GM23338 (cell line): ENCODE data around the gene IDI1. TPM values are rescaled to one million over a fixed set of nuclear protein-coding genes. Genes with fewer than 3 reads are reported as not detected.

Experiments
- ATAC-seq: fragments of 200-7000 bp; cut with Tn5 transposase; 3 replicates; pipeline ENCODE4 v1.9.1; 2020
- DNase-seq: peaks from one replicate; pipeline ENCODE4 v3.0.0-alpha.2; 2015; ENCODE audit warnings: low spot score
- H2AFZ ChIP-seq: fragments of 200-600 bp; sonication (generic); 2 replicates; pipeline ENCODE4 v1.8.0; 2016; ENCODE audit warnings: antibody characterized with exemption, mild to moderate bottlenecking, moderate library complexity
- H3F3A ChIP-seq: fragments of 200-600 bp; sonication (generic); replicated peaks from 2 replicates; pipeline ENCODE4 v1.8.0; 2017; ENCODE audit warnings: antibody characterized with exemption, mixed run types, low read depth
- H3K27ac ChIP-seq: fragments of 200-600 bp; sonication (generic); 2 replicates; pipeline ENCODE4 v1.6.1; 2016; ENCODE audit warnings: low read depth
- H3K27me3 ChIP-seq: fragments of 200-600 bp; sonication (generic); 2 replicates; pipeline ENCODE4 v1.8.0; 2016; ENCODE audit warnings: mild to moderate bottlenecking, mixed run types, moderate library complexity; ENCODE audit not compliant: insufficient read depth
- H3K36me3 ChIP-seq: fragments of 200-600 bp; sonication (generic); 2 replicates; pipeline ENCODE4 v1.8.0; 2016; ENCODE audit warnings: mild to moderate bottlenecking; ENCODE audit not compliant: insufficient read depth
- H3K4me1 ChIP-seq: fragments of 200-600 bp; sonication (generic); 2 replicates; pipeline ENCODE4 v1.8.0; 2016; ENCODE audit warnings: mild to moderate bottlenecking, moderate library complexity; ENCODE audit not compliant: insufficient read depth
- H3K4me2 ChIP-seq: fragments of 200-600 bp; sonication (generic); 2 replicates; pipeline ENCODE4 v1.7.1; 2017; ENCODE audit warnings: mixed run types
- H3K4me3 ChIP-seq: fragments of 200-600 bp; sonication (generic); 2 replicates; pipeline ENCODE4 v1.6.1; 2016; ENCODE audit warnings: mixed run types
- H3K79me2 ChIP-seq: fragments of 200-600 bp; sonication (generic); replicated peaks from 2 replicates; pipeline ENCODE4 v1.8.0; 2017; ENCODE audit warnings: mild to moderate bottlenecking; ENCODE audit not compliant: insufficient read depth
- H3K9me2 ChIP-seq: fragments of 200-600 bp; sonication (generic); 2 replicates; pipeline ENCODE4 v1.8.0; 2017; ENCODE audit not compliant: insufficient read depth
- H4K20me1 ChIP-seq: fragments of 200-600 bp; sonication (generic); replicated peaks from 2 replicates; pipeline ENCODE4 v1.8.0; 2017; ENCODE audit warnings: mild to moderate bottlenecking; ENCODE audit not compliant: insufficient read depth
- H3K27ac Mint-ChIP-seq: 2 replicates; pipeline ENCODE4 v1.8.0; 2020; ENCODE audit warnings: inconsistent platforms, mild to moderate bottlenecking, moderate library complexity, mixed read lengths
- H3K27me3 Mint-ChIP-seq: 3 replicates; pipeline ENCODE4 v1.8.0; 2022; ENCODE audit warnings: low read depth, mild to moderate bottlenecking, moderate library complexity, mixed read lengths, inconsistent platforms; ENCODE audit not compliant: insufficient read depth, poor library complexity
- H3K36me3 Mint-ChIP-seq: 3 replicates; pipeline ENCODE4 v1.8.0; 2021; ENCODE audit warnings: low read depth, mild to moderate bottlenecking, inconsistent platforms, moderate library complexity, mixed read lengths
- H3K4me1 Mint-ChIP-seq: 3 replicates; pipeline ENCODE4 v1.8.0; 2020; ENCODE audit warnings: mild to moderate bottlenecking, inconsistent platforms, mixed read lengths
- H3K4me3 Mint-ChIP-seq: 3 replicates; pipeline ENCODE4 v1.8.0; 2021; ENCODE audit warnings: moderate library complexity, mild to moderate bottlenecking, inconsistent platforms, mixed read lengths
- H3K9me3 Mint-ChIP-seq: 3 replicates; pipeline ENCODE4 v1.8.0; 2020; ENCODE audit warnings: moderate library complexity, mild to moderate bottlenecking, inconsistent platforms, mixed read lengths
- CREB1 ChIP-seq: fragments of 250-450 bp; sonication (Bioruptor Pico); IDR thresholded peaks from 2 replicates; pipeline ENCODE4 v1.5.0; 2020; ENCODE audit warnings: low read depth, mild to moderate bottlenecking, moderate library complexity
- CTCF ChIP-seq, 2 experiments: fragments of 200-600 bp in 1 of 2; sonication (generic) in 1 of 2; conservative IDR thresholded peaks; 2 replicates each; pipeline versions ENCODE4 v1.5.1 to v1.6.1; 2016 to 2017; ENCODE audit warnings: antibody characterized with exemption in 2 of 2, low read depth in 2 of 2, mild to moderate bottlenecking in 2 of 2, moderate library complexity in 1 of 2
- ETS1 ChIP-seq: IDR thresholded peaks from 2 replicates; pipeline ENCODE4 v1.6.1; 2016; ENCODE audit warnings: antibody characterized with exemption
- EZH2 ChIP-seq: fragments of 200-600 bp; sonication (generic); IDR thresholded peaks from one replicate; pipeline ENCODE4 v1.8.0; 2017; ENCODE audit warnings: antibody characterized with exemption, mild to moderate bottlenecking, low read depth; ENCODE audit not compliant: unreplicated experiment
- JUNB ChIP-seq: IDR thresholded peaks from one replicate; pipeline ENCODE4 v1.6.1; 2016; ENCODE audit warnings: antibody characterized with exemption; ENCODE audit not compliant: unreplicated experiment
- NANOG ChIP-seq: IDR thresholded peaks from 2 replicates; pipeline ENCODE4 v1.6.1; 2016; ENCODE audit warnings: antibody characterized with exemption, borderline replicate concordance
- REST ChIP-seq: IDR thresholded peaks from one replicate; pipeline ENCODE4 v1.6.1; 2018; ENCODE audit warnings: antibody characterized with exemption; ENCODE audit not compliant: unreplicated experiment
- STAT1 ChIP-seq: IDR thresholded peaks from one replicate; pipeline ENCODE4 v1.6.1; 2016; ENCODE audit warnings: antibody characterized with exemption; ENCODE audit not compliant: unreplicated experiment
- ZNF114 ChIP-seq: fragments of 250-450 bp; sonication (Bioruptor Pico); IDR thresholded peaks from 2 replicates; pipeline ENCODE4 v1.5.0; 2020; ENCODE audit warnings: mild to moderate bottlenecking, moderate library complexity
- ZNF331 ChIP-seq: fragments of 250-450 bp; sonication (Bioruptor Pico); IDR thresholded peaks from 2 replicates; pipeline ENCODE4 v1.5.0; 2020; ENCODE audit warnings: low read depth, mild to moderate bottlenecking, moderate library complexity
- polyA plus RNA-seq: library from polyadenylated mRNA; unstranded; fragments of >200 nt; fragmentation: Nextera tagmentation; extraction: Ambion mirVana; gene quantifications from 2 replicates; pipeline ENCODE4 v1.2.1, GENCODE V29; 2016
- total RNA-seq: library from RNA; depleted of rRNA; stranded (reverse); fragments of >200 nt; shearing (Covaris generic); gene quantifications from 2 replicates; pipeline ENCODE4 v1.2.3, GENCODE V29; 2014

Gene IDI1
- total and polyA plus RNA-seq, 2 experiments from 2014 or later = 119 to 154 TPM

GRCh38 chr10:1097436-1097835 is 48.5 kb upstream of the IDI1 start:
- no peak overlapping the region for H3K4me3 Mint-ChIP-seq
- peaks cover 4% of the 10 kb centered on the region for H3K27me3 Mint-ChIP-seq
- no peaks in the 10 kb centered on the region for H4K20me1 ChIP-seq
- ATAC-seq (no peak), DNase-seq (no peak)
- no peaks in the 10 kb centered on the region for H3K9me2 ChIP-seq
- no peaks in the 10 kb centered on the region for H3K9me3 Mint-ChIP-seq
- peaks cover 4% of the 10 kb centered on the region; the same call in 1 of the 2 replicates for H3K36me3 ChIP-seq
- peaks cover 11% of the 10 kb centered on the region; the same call in 2 of the 3 replicates for H3K36me3 Mint-ChIP-seq
- H3K4me1 ChIP-seq = no peaks in the 10 kb centered on the region
- H3F3A ChIP-seq = no peaks in the 10 kb centered on the region
- no peak overlapping the region for H3K27ac ChIP-seq
- no peaks in the 10 kb centered on the region for H3K27me3 ChIP-seq
- H3K79me2 ChIP-seq = no peaks in the 10 kb centered on the region
- no peak overlapping the region for H2AFZ ChIP-seq
- H3K4me3 ChIP-seq = no peak overlapping the region
- H3K27ac Mint-ChIP-seq = no peak overlapping the region
- TF ChIP-seq JUNB (no peak), STAT1 (no peak), ZNF114 (CRISPR knock-in tag) (no peak), ETS1 (no peak), EZH2 (no peak), CREB1 (CRISPR knock-in tag) (no peak)
- peaks cover 15% of the 10 kb centered on the region for H3K4me1 Mint-ChIP-seq
- H3K4me2 ChIP-seq = no peak overlapping the region

GRCh38 chr10:1096287-1096889 is 47.5 kb upstream of the IDI1 start:
- Histone ChIP-seq H3K4me2 (no peak overlapping the region), H3K27ac (no peak overlapping the region), H2AFZ (no peak overlapping the region), H4K20me1 (no peaks in the 10 kb centered on the region), H3K36me3 (peaks cover 4% of the 10 kb centered on the region; the same call in 1 of the 2 replicates), H3K4me3 (no peak overlapping the region), H3K4me1 (no peaks in the 10 kb centered on the region), H3K79me2 (no peaks in the 10 kb centered on the region), H3F3A (no peaks in the 10 kb centered on the region), H3K27me3 (no peaks in the 10 kb centered on the region), H3K9me2 (no peaks in the 10 kb centered on the region)
- H3K27me3 Mint-ChIP-seq = no peaks in the 10 kb centered on the region
- peaks cover 7% of the 10 kb centered on the region for H3K4me1 Mint-ChIP-seq
- DNase-seq (no peak), ATAC-seq (no peak)
- H3K9me3 Mint-ChIP-seq = no peaks in the 10 kb centered on the region
- H3K36me3 Mint-ChIP-seq = peaks cover 5% of the 10 kb centered on the region; the same call in 1 of the 3 replicates
- H3K4me3 Mint-ChIP-seq = no peak overlapping the region
- no peak overlapping the region for H3K27ac Mint-ChIP-seq
- TF ChIP-seq CREB1 (CRISPR knock-in tag) = no peak
- no peak for TF ChIP-seq REST
- no peak for TF ChIP-seq NANOG
- no peak for TF ChIP-seq ZNF114 (CRISPR knock-in tag)
- no peak for TF ChIP-seq CTCF (conservative IDR thresholded peaks at IDR 0.05; ENCODE audit: low read depth in 2 of 2)
- no peak for TF ChIP-seq ZNF331 (CRISPR knock-in tag)
